HAP-1 (cell line): Measurements from ENCODE around the gene PDSS2.
"Not testable (repeated sequence)": the region's sequence is repeated elsewhere in the genome, so short reads cannot be mapped to it uniquely, and the experiment has no call there.

Experiments used
- DNase-seq, 2 experiments: peaks; one replicate each; pipeline ENCODE4 v3.0.0-alpha.2; 2016 to 2020; ENCODE audit warnings: low spot score in 2 of 2
- H3K27me3 ChIP-seq: fragments of 250-450 bp; sonication (Bioruptor Pico); 2 replicates; pipeline ENCODE4 v1.5.1; 2020; ENCODE audit warnings: low read depth, mild to moderate bottlenecking, moderate library complexity
- H3K36me3 ChIP-seq: fragments of 250-450 bp; sonication (Bioruptor Pico); replicated peaks from 2 replicates; pipeline ENCODE4 v1.5.1; 2020; ENCODE audit warnings: mild to moderate bottlenecking
- H3K4me1 ChIP-seq: fragments of 250-450 bp; sonication (Bioruptor Pico); 2 replicates; pipeline ENCODE4 v1.5.1; 2020; ENCODE audit warnings: mild to moderate bottlenecking
- H3K4me3 ChIP-seq: fragments of 250-450 bp; sonication (Bioruptor Pico); 2 replicates; pipeline ENCODE4 v1.5.1; 2020; ENCODE audit warnings: mild to moderate bottlenecking, moderate library complexity
- H3K9me3 ChIP-seq: fragments of 250-450 bp; sonication (Bioruptor Pico); 2 replicates; pipeline ENCODE4 v1.5.1; 2020; ENCODE audit warnings: mild to moderate bottlenecking, moderate library complexity
- in situ Hi-C: fragments of 300-500 bp; cut with MboI; formaldehyde crosslinking; loops from 3 replicates; pipeline ENCODE4 v1.14.3; 2020; ENCODE audit warnings: low sequenced_read_pairs, inconsistent platforms, mixed read lengths

The PDSS2 gene

DNA sequence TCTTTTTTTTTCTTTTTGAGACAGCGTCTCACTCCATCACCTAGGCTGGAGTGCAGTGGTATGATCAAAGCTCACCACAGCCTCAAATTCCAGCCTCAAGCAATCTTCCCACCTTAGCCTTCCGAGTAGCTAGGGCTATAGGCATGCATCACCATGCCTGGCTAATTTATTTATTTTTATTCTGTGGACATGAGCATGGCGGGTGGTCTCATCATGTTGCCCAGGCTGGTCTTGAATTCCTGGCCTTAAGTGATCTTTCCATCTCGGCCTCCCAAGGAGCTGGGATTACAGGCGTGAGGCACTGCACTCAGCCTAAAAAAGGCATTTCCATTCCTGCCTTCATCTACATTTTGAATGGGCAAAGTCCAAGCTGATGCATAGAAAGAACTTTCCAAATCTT lies 287.9 kb downstream of the PDSS2 start:
- Histone ChIP-seq H3K4me1 (no peaks in the 10 kb centered on the region), H3K9me3 (no peaks in the 10 kb centered on the region), H3K4me3 (no peak overlapping the region), H3K36me3 (no peaks in the 10 kb centered on the region), H3K27me3 (no peaks in the 10 kb centered on the region)
- no peak for DNase-seq
- in situ Hi-C loops: no loop called here

DNA sequence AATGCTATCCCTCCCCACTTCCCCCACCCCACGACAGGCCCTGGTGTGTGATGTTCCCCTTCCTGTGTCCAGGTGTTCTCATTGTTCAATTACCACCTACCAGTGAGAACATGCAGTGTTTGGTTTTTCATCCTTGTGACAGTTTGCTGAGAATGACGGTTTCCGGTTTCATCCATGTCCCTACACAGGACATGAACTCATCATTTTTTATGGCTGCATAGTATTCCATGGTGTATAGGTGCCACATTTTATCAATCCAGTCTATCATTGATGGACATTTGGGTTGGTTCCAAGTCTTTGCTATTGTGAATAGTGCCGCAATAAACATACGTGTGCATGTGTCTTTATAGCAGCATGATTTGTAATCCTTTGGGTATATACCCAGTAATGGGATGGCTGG lies 295.1 kb downstream of the PDSS2 start:
- DNase-seq, in situ Hi-C loops, H3K36me3 ChIP-seq: not testable (repeated sequence)

DNA sequence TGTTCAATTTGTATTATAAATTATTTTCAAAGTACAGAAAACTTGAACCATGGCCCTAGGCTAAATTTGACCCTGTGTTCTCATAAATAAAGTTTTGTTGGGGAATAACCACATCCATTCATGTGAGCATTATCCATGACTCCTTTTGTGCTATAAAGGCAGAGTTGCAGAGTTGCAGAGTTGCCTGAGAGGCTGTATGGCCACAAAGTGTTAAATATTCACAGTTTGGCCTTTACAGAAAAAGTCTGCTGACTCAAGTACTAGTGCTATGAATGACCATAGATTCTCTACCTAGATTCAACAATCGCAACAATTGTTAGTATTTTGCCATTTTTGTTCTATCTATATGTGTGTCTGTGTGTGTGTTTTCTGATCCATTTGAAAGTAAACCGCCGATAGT lies 297.8 kb downstream of the PDSS2 start:
- Histone ChIP-seq H3K36me3 (no peaks in the 10 kb centered on the region), H3K9me3 (no peaks in the 10 kb centered on the region), H3K4me3 (no peak overlapping the region), H3K27me3 (no peaks in the 10 kb centered on the region), H3K4me1 (peaks cover 18% of the 10 kb centered on the region)
- in situ Hi-C loops: no loop called here
- peak in 1 of 2 experiments; percentile 21 for DNase-seq

More for the DNA sequence above, 295.1 kb downstream of the PDSS2 start:
- H3K4me1 ChIP-seq: peaks cover 18% of the 10 kb centered on the region
- H3K9me3 ChIP-seq, H3K4me3 ChIP-seq, H3K27me3 ChIP-seq: not testable (repeated sequence)

DNA sequence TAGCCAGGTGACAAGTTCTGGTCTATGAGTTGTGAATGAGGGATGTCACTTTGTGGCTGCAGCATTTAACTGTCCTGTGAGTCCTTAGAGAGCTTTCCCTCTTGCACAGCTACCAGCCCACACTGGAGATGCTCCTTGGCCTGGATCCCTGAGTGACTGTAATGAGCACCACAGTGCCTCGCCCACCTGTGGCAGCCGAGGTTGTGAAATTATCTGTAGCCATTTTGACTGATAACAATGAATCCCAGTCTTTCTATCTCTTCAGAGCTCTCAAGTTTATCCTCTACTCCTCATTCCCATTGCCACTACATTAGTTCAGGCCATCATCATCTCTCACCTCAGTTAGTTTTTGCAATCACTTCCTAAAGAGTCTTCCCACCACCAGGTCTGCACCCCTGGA lies 302.7 kb downstream of the PDSS2 start:
- Histone ChIP-seq H3K4me3 (no peak overlapping the region), H3K27me3 (no peaks in the 10 kb centered on the region), H3K36me3 (no peaks in the 10 kb centered on the region), H3K4me1 (peaks cover 32% of the 10 kb centered on the region), H3K9me3 (no peaks in the 10 kb centered on the region)
- in situ Hi-C loops: no loop called here
- no peak for DNase-seq

DNA sequence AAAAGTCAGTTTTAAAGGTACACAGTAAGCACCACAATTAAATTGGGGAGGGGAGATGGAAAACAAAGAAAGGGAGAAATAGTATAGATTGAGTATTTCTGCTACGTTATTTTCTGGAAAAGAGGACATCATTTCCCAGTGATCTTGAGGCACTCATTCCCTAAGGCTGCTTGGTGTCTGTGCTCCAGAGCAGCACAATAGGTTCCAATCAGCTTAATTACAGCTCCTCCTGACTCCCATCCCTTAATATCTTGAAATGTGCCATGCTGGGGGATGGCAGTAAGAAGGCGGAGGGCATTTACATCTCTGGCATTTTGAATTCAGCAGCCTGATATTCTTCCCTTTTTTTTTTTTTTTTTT lies 304.6 kb downstream of the PDSS2 start:
- no peak overlapping the region for H3K4me3 ChIP-seq
- no peaks in the 10 kb centered on the region for H3K36me3 ChIP-seq
- no peaks in the 10 kb centered on the region for H3K27me3 ChIP-seq
- in situ Hi-C loops: no loop called here
- no peak for DNase-seq
- peaks cover 31% of the 10 kb centered on the region for H3K4me1 ChIP-seq
- no peaks in the 10 kb centered on the region for H3K9me3 ChIP-seq

DNA sequence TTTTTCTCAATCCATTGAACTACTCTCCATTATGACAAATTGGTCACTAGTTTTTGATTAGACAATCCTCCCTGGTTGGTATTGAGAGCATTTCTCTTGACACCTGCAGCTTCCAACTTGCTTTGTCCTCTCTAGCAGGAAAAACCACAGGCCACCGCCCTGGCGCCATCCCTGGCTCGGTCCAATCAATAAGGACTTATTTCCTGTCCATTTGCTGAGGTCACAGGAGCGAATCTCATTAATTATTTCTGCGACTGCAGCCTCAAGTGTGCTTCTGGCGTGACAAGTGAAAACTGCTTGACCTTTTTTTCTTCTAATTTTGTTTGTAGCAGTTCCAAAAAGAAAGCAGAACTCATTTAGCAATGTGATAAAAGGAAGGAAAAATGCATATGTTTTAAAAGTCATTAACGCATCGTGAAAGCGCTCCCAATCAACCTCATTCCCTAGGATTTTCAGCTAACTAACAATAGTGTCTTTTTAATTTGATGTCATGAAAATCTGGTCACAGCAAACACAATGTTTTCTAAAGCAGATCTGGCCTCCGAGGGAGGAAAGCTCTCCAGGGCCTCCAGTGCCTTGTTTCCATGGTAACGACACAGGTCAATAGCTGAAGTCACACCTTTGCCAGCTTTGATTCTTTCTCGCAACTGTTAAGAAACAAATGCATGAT lies 305.1 kb downstream of the PDSS2 start:
- in situ Hi-C loops: no loop called here
- H3K4me1 ChIP-seq: peaks cover 31% of the 10 kb centered on the region
- no peaks in the 10 kb centered on the region for H3K36me3 ChIP-seq
- no peaks in the 10 kb centered on the region for H3K9me3 ChIP-seq
- H3K27me3 ChIP-seq: no peaks in the 10 kb centered on the region
- H3K4me3 ChIP-seq: no peak overlapping the region
- peak; percentile 77 to 87 for DNase-seq

DNA sequence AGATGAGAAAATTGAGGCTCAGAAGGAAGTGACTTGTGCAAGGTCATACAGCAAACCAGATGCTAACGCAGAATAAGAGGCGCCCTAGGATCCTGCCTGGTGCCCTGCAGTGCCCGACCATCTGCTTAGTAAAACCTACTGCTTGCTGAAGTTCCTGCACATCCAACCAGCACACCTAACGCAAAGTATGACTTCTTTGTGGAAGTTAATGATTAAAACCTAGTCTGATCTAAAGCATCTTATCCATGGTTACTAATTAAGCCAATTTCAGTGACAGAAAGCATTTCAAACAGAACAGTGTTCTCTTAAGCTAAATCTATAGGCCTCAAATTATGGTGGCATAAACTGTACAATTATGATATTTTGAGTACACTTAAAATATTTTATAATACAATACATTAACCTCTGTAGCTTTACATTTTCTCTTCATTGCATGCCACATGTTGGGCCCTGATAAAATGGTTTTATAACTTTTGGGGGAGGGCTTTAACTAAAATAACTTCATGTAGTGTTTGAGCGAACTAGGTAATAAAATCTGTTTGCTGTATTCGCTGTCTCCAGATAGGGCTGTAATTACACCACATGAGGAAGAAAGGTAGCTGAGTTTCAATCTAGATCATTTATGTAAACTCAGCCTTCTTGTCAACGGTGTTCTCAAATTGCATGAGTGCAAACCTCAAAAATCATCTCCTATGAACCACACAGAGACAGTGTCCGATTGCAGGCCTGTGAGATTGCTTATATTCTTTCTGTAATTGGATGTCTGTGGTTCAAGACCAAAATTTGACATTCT lies 306.5 kb downstream of the PDSS2 start:
- H3K27me3 ChIP-seq: no peaks in the 10 kb centered on the region
- no peaks in the 10 kb centered on the region for H3K9me3 ChIP-seq
- DNase-seq: no peak
- no peak overlapping the region for H3K4me3 ChIP-seq
- no peaks in the 10 kb centered on the region for H3K36me3 ChIP-seq
- peaks cover 31% of the 10 kb centered on the region for H3K4me1 ChIP-seq
- in situ Hi-C loops: no loop called here

DNA sequence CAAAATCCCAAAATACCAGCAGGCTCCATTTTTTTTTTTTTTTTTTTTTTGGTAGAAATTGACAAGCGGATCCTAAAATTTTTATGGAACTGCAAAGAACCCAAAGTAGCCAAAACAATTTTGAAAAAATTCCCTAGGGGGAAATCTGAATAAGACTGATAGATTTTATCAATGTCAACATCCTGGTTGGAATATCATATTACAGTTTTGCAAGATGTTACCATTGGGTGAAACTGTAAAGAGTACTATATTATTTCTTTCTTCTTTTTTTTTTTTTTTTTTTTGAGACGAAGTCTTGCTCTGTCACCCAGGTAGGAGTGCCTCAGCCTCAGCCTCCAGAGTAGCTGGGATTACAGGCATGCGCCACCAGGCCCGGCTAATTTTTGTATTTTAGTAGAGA lies 314.7 kb downstream of the PDSS2 start:
- Histone ChIP-seq H3K9me3 (no peaks in the 10 kb centered on the region), H3K4me3 (no peak overlapping the region), H3K36me3 (no peaks in the 10 kb centered on the region), H3K4me1 (peaks cover 14% of the 10 kb centered on the region), H3K27me3 (no peaks in the 10 kb centered on the region)
- in situ Hi-C loops: no loop called here
- DNase-seq: no peak

DNA sequence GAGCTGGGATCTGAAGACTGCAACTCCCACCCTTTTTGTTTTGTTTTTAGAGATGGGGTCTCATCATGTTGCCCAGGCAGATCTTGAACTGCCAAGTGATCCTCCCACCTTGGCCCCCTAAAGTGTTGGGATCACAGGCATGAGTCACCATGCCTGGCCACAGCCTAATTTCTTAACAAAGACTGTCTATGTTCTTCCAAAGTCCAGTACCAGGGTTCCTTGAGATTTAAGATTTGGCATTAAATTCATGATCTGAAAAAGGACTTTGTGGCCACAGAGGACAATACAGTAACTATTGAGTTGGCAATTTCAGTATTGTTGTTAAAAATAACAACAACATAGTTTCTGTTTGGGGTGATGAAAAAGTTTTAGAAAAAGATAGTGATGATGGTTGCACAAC lies 315.4 kb downstream of the PDSS2 start:
- in situ Hi-C loops: no loop called here
- Histone ChIP-seq H3K9me3 (no peaks in the 10 kb centered on the region), H3K4me3 (no peak overlapping the region), H3K36me3 (no peaks in the 10 kb centered on the region), H3K4me1 (peaks cover 14% of the 10 kb centered on the region), H3K27me3 (no peaks in the 10 kb centered on the region)
- no peak for DNase-seq

DNA sequence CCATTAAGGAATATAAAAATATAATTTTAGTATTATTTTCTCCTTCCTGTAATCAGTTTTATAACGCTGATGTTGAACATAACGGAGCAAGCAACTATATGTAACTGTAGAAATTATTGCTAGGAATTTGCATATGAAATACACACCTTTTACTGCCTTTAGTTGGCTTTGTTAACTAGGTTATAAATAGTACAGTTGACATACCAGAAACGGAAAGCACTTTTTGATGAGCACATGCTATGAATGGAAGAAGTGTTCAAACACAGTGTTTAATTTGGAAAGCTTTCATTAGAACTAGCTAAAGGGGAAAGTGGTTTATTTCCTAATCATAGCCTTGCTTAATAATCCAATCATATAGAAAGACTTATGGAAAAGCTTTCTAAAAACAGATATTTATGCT lies 318.8 kb downstream of the PDSS2 start:
- no peaks in the 10 kb centered on the region for H3K9me3 ChIP-seq
- no peak overlapping the region for H3K4me3 ChIP-seq
- in situ Hi-C loops: no loop called here
- DNase-seq: peak in 1 of 2 experiments; percentile 85
- no peaks in the 10 kb centered on the region for H3K27me3 ChIP-seq
- peaks cover 18% of the 10 kb centered on the region for H3K4me1 ChIP-seq
- no peaks in the 10 kb centered on the region for H3K36me3 ChIP-seq

DNA sequence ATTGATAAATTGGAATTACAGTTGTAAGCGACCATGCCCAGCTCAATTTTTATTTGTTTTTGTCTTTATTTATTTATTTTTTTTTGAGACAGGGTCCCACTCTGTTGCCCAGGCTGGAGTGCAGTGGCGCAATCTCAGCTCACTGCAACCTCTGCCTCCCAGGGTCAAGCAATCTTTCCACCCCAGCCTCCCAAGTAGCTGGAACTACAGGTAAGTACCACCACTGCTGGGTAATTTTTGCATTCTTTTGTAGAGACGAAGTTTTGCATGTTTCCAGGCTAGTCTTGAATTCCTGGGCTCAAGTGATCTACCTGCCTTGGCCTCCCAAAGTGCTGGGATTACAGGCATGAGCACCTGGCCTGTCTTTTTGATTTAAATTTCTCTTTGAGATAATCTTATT lies 323.0 kb downstream of the PDSS2 start:
- H3K36me3 ChIP-seq, H3K4me3 ChIP-seq, DNase-seq, H3K27me3 ChIP-seq, H3K9me3 ChIP-seq: not testable (repeated sequence)
- in situ Hi-C loops: loop anchor here (10.0 kb wide), 1 partner anchor 358 kb away; the partner anchor contains the start of gene SOBP
- H3K4me1 ChIP-seq: peaks cover 21% of the 10 kb centered on the region

DNA sequence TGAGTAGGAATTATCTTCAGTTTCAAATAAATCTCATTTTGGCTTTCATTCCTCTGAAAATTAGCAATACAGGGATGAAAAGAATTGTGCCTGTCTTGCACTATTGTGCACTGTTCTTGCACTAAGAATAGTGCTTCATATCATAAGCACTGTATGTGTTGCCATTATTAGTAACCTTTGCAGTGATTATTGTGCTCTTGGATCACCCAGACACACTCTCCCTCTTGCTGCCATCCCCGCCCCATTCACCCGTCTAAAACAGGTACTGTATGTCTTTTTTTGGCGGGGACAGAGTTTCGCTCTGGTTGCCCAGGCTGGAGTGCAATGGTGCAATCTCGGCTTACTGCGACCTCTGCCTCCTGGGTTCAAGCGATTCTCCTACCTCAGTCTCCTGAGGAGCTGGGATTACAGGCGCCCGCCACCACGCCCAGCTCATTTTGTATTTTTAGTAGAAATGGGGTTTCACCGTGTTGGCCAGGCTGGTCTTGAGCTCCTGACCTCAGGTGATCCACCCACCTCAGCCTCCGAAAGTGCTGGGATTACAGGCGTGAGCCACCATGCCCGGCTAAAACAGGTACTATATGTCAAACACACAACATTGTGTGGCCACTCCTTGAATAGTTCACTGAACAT lies 324.2 kb downstream of the PDSS2 start:
- in situ Hi-C loops: loop anchor here (10.0 kb wide), 1 partner anchor 360 kb away; the partner anchor contains the start of gene SOBP
- not testable (repeated sequence) for H3K27me3 ChIP-seq, H3K9me3 ChIP-seq, H3K36me3 ChIP-seq, DNase-seq, H3K4me3 ChIP-seq
- peaks cover 12% of the 10 kb centered on the region for H3K4me1 ChIP-seq

DNA sequence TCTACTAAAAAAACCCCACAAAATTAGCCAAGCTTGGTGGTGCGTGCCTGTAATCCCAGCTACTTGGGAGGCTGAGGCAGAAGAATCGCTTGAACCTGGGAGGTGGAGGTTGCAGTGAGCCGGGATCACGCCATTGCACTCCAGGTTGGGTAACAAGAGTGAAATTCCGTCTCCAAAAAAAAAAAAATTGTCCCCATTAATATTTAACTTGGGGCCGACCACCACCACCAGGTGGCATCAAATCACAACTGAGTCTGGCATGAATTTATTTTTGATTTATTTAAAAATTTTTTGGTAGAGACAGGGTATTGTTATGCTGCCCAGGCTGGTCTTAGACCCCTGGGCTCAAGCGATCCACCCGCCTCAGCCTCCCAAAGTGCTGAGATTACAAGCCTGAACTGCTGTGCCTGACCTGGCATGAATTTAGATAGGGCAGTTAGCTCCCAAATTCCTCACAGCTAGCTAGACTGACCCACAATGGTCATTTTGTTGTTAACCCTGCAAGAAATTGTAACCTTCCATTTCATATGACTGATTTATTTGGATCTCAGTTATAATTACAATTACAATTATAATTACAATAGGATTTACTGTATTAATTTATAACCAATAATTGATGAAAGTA lies 326.9 kb downstream of the PDSS2 start:
- Histone ChIP-seq H3K36me3 (no peaks in the 10 kb centered on the region), H3K27me3 (no peaks in the 10 kb centered on the region), H3K4me3 (no peak overlapping the region), H3K9me3 (no peaks in the 10 kb centered on the region), H3K4me1 (peaks cover 10% of the 10 kb centered on the region)
- in situ Hi-C loops: loop anchor here (10.0 kb wide), 1 partner anchor 362 kb away; the partner anchor contains the start of gene SOBP
- peak; percentile 36 to 73 for DNase-seq
